Measurements from ENCODE around the gene ANGEL1.
A peak's percentile ranks its signal among the peaks of the same experiment; 100 is the strongest.

Gene ANGEL1

DNA sequence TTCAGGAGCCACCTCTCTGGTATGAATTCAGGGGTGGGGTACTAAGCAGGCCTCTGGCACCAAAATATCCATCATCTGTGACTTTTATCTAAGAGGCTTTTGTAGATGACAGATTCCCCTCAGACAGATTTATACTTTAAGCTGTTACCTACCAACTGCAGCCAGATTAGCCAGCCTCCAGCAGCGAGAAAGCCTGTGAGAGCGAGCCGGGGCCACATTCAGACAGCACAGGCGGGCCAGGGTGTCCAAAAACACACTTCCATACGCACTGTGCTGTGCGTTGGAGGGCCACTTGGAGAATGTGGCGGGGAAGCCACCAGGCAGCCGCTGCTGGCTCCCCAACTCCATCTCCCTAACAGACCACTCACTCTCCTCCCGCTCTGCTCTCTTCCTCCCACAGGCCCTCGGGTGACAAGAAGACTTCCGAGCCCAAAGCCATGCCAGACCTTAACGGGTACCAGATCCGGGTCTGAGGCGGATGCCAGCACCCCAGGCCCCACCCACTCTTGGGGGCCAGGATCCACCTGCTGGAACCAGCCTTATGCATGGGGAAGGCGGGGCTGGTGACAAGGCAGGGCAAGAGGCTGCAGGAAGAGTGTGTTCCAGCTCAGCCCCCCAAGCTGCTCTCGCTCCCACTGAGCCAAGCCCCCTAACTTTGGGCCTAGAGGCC is 34.0 kb downstream of the ANGEL1 start:
- H3K27ac ChIP-seq (ENCODE audit: low read length) = no peak overlapping the region
- H3K4me3 ChIP-seq (ENCODE audit: low read depth in 1 of 2, low read length in 2 of 2) = no peak overlapping the region
- H3K4me1 ChIP-seq (ENCODE audit: control insufficient read depth in 1 of 2, insufficient read depth in 2 of 2, low read length in 2 of 2) = peaks cover 7 to 20% of the 10 kb centered on the region in 2 donors
- H3K27me3 ChIP-seq (ENCODE audit: low read depth, low read length) = no peaks in the 10 kb centered on the region
- peaks cover 0 to 25% of the 10 kb centered on the region in 2 donors for H3K36me3 ChIP-seq (ENCODE audit: control insufficient read depth in 1 of 2, insufficient read depth in 2 of 2, low read length in 2 of 2)
- H3K9me3 ChIP-seq (ENCODE audit: control insufficient read depth in 1 of 2, low read length in 2 of 2) = no peaks in the 10 kb centered on the region

DNA sequence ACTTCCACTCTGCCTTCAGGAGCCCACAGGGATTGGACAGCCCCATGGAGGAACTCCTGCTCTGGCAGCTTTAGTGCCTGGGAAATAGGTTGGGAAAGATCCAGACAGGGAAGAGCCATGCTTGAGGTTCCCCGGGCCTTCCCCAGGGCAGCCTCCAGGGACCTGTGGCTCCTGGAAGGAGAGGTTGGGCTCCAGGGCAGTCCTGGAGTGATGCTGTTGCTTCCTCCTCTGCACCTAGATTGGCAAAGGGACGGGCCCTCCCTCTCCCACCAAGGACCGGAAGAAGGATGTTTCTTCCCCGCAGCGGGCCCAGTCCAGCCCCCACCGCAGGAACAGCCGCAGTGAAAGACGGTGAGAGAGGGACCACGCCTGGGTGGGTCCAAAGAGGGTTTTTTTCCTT is 35.0 kb downstream of the ANGEL1 start:
- Histone ChIP-seq H3K9me3 (ENCODE audit: control insufficient read depth in 1 of 2, low read length in 2 of 2) (no peaks in the 10 kb centered on the region), H3K27ac (ENCODE audit: low read length) (no peak overlapping the region), H3K4me3 (ENCODE audit: low read depth in 1 of 2, low read length in 2 of 2) (no peak overlapping the region), H3K4me1 (ENCODE audit: control insufficient read depth in 1 of 2, insufficient read depth in 2 of 2, low read length in 2 of 2) (peaks cover 5 to 21% of the 10 kb centered on the region in 2 donors), H3K27me3 (ENCODE audit: low read depth, low read length) (no peaks in the 10 kb centered on the region), H3K36me3 (ENCODE audit: control insufficient read depth in 1 of 2, insufficient read depth in 2 of 2, low read length in 2 of 2) (peaks cover 0 to 25% of the 10 kb centered on the region in 2 donors)

DNA sequence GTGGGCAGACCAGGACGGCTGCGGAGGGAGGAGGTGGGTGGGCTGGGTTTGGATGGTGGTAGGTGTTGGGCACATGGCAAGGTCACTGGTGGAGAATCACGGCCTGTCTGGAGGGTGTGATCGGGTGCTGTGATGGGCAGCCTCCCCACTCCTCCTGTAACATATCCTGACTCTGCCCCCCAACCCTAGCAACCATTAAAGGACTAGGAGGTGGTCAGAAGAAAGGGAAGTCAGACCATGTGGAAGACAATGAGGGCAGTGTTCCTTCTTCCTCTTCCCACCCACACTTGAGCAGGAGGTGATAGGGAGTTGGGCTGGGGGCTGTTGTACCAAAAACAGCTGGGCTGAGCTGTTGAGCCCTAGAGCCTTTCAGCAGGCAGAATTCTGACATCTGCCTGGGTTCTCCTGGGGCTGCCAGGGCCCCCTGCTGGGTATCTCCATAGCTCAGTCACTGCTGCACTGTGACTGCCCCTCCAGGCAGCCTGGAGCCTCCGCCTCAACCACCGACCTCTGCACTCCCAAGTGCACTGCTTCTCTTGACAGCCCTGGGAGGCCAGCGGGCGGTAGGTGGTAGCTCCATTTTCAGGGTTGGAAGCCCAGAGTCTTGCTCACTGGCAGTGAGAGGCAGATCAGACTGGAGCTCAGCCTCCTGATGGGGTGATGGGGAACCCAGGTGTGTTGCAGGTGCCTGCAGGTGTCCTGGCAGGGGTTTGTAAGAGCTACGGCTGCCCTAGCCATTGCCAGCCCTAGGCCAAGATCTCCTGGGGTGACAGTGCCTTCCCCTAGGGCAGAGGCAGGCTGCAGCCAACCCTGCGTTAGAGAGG is 36.0 kb downstream of the ANGEL1 start:
- Histone ChIP-seq H3K36me3 (ENCODE audit: control insufficient read depth in 1 of 2, insufficient read depth in 2 of 2, low read length in 2 of 2) (peaks cover 0 to 14% of the 10 kb centered on the region in 2 donors), H3K4me1 (ENCODE audit: control insufficient read depth in 1 of 2, insufficient read depth in 2 of 2, low read length in 2 of 2) (peaks cover 0 to 12% of the 10 kb centered on the region in 2 donors), H3K4me3 (ENCODE audit: low read depth in 1 of 2, low read length in 2 of 2) (no peak overlapping the region), H3K27me3 (ENCODE audit: low read depth, low read length) (no peaks in the 10 kb centered on the region), H3K9me3 (ENCODE audit: control insufficient read depth in 1 of 2, low read length in 2 of 2) (no peaks in the 10 kb centered on the region), H3K27ac (ENCODE audit: low read length) (no peak overlapping the region)

DNA sequence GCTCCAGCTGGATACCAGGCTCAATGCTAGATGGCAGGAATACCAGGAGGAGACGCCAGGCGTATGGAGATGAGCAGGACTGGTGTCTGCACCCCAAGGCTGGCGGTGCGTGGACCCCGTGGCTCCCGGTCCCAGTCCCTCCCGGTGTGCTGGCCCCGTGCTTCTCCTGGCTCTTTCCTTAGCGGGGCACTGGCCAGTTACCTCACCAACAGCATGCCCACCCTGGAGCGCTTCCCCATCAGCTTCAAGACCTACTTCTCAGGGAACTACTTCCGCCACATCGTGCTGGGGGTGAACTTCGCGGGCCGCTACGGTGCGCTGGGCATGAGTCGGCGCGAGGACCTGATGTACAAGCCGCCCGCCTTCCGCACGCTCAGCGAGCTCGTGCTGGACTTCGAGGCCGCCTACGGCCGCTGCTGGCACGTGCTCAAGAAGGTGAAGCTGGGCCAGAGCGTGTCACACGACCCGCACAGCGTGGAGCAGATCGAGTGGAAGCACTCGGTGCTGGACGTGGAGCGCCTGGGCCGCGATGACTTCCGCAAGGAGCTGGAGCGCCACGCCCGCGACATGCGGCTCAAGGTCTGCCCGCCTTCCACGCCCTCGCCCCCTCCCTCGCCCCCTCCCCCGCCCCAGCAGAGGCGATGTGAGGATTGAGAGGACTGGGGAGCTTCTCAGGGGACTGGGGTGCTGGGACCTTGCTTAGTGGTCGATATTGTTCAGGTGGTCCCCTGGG is 36.8 kb downstream of the ANGEL1 start:
- Histone ChIP-seq H3K4me1 (ENCODE audit: control insufficient read depth in 1 of 2, insufficient read depth in 2 of 2, low read length in 2 of 2) (peaks cover 0 to 12% of the 10 kb centered on the region in 2 donors), H3K27ac (ENCODE audit: low read length) (no peak overlapping the region), H3K4me3 (ENCODE audit: low read depth in 1 of 2, low read length in 2 of 2) (no peak overlapping the region), H3K27me3 (ENCODE audit: low read depth, low read length) (no peaks in the 10 kb centered on the region), H3K9me3 (ENCODE audit: control insufficient read depth in 1 of 2, low read length in 2 of 2) (no peaks in the 10 kb centered on the region), H3K36me3 (ENCODE audit: control insufficient read depth in 1 of 2, insufficient read depth in 2 of 2, low read length in 2 of 2) (peaks cover 0 to 8% of the 10 kb centered on the region in 2 donors)

DNA sequence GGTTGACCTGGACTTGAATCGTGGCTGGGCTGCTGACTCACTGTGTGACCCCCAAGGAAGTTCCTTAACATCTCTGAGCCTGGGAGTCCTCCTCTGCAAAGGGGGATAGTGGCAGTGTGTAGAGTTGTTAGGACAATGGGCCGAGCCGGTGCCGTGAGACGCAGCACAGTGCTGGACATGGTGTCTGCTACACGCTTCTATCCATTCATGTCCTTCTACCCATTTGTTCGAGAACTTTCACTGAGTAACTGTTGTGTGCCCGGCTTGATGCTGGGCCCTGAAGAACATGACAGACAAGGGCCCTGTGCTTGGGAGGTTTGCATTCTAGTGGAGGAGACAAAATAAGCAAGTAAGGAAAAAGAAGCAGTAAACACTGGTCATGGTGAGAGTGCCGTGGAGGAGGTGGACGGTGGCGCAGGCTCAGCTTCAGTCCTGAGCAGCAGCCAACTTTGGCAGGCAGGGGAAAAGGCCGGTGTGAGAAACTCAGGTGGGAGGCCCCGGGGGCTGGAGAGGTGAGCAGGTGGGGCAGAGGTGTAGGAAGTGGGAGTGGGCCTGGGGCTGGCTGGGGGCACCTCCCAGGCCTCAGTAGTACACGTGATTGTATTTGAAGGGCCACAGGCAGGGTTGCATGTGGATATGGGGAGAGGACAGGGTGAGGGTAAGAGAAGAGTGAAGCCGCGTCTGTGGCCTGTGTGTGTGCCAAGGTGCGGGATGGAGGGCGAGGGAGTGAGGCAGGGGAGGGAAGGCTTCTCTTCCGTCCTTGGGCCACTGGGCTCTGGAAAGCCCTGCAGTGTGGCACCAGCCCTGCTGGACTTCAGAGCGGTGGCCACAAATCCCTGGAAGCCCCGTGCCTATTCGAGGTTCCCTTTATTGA is 37.6 kb downstream of the ANGEL1 start:
- H3K4me1 ChIP-seq (ENCODE audit: control insufficient read depth in 1 of 2, insufficient read depth in 2 of 2, low read length in 2 of 2) = peaks cover 0 to 12% of the 10 kb centered on the region in 2 donors
- H3K9me3 ChIP-seq (ENCODE audit: control insufficient read depth in 1 of 2, low read length in 2 of 2) = no peaks in the 10 kb centered on the region
- no peak overlapping the region for H3K4me3 ChIP-seq (ENCODE audit: low read depth in 1 of 2, low read length in 2 of 2)
- no peaks in the 10 kb centered on the region for H3K27me3 ChIP-seq (ENCODE audit: low read depth, low read length)
- no peak overlapping the region for H3K27ac ChIP-seq (ENCODE audit: low read length)
- peaks cover 0 to 8% of the 10 kb centered on the region in 2 donors for H3K36me3 ChIP-seq (ENCODE audit: control insufficient read depth in 1 of 2, insufficient read depth in 2 of 2, low read length in 2 of 2)

DNA sequence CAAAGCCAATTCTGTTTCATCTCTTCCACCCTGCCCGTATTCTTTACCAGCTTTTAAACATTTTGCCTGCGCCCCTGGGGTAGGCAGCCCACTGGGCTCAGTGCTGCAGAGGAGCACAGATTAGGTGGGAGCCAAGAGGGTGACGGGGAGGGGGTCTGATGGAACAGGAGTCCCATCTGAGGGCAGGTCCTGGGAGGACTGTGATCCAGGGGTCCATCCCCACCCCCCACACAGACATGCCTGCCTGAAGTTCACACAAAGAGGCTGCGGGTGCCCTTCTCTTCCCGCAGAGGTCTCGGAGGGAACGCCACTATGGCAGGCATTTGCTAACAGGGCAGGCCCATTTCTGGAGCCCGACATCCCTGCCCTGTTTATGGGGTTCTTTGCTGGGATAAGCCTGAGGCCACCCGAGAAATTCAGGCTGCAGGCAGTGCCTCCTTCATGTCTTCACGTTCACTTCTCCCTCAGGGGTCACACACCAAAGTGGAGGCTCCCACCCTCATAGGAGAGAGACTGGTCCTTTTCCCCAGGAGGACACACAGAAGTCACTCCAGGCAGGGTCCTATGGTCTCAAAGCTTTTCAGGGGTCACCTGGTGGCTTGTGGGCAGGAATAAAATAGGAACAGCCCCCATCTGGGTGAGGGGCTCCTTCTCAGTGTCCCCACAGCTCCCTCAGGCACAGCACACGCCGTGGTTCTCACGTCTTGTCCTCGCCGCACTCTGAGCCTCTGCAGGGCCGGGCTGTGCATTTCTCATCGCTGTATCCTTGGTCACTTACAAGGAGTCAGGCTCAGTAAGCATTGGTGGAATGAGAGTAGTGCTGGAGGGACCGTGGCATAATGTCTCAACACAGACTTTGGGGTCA is 38.5 kb downstream of the ANGEL1 start:
- Histone ChIP-seq H3K27me3 (ENCODE audit: low read depth, low read length) (no peaks in the 10 kb centered on the region), H3K4me3 (ENCODE audit: low read depth in 1 of 2, low read length in 2 of 2) (no peak overlapping the region), H3K27ac (ENCODE audit: low read length) (no peak overlapping the region), H3K4me1 (ENCODE audit: control insufficient read depth in 1 of 2, insufficient read depth in 2 of 2, low read length in 2 of 2) (peaks cover 0 to 18% of the 10 kb centered on the region in 2 donors), H3K36me3 (ENCODE audit: control insufficient read depth in 1 of 2, insufficient read depth in 2 of 2, low read length in 2 of 2) (peaks cover 0 to 4% of the 10 kb centered on the region in 2 donors), H3K9me3 (ENCODE audit: control insufficient read depth in 1 of 2, low read length in 2 of 2) (no peaks in the 10 kb centered on the region)

DNA sequence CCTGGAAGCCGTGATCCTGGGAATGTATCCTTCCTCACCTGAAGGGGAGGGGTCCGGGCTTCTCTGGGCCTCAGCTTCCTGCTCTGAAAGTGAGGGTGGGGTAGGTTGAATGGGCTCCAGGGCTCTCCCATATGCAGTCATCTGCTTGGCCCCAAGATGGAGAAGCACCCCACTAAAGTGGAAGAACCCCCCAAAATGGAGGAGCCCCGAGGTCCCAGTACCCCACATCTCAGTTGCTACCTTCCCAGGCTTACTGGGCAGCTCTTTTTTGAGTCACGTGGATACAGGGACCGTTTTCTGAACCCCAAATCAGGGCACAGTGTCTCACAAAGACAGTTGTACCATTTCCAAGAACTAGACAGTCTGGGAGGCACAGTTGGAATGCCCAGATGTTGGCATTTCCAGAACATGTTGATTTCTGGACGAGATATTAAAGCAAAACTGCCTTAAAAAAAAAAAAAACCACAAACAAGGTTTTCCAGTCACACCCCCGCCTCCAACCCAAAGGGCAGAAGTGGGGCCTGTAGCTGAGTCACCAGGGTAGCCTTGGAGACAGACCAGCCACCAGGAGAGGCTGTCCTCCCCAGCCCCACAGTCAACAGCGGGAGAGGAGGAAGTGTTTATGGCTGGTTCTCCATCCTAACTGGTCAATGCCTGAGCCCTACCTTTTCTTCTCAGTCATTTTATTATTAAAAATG is 39.3 kb downstream of the ANGEL1 start:
- H3K4me1 ChIP-seq (ENCODE audit: control insufficient read depth in 1 of 2, insufficient read depth in 2 of 2, low read length in 2 of 2) = peaks cover 0 to 22% of the 10 kb centered on the region in 2 donors
- no peaks in the 10 kb centered on the region for H3K36me3 ChIP-seq (ENCODE audit: control insufficient read depth in 1 of 2, insufficient read depth in 2 of 2, low read length in 2 of 2)

DNA sequence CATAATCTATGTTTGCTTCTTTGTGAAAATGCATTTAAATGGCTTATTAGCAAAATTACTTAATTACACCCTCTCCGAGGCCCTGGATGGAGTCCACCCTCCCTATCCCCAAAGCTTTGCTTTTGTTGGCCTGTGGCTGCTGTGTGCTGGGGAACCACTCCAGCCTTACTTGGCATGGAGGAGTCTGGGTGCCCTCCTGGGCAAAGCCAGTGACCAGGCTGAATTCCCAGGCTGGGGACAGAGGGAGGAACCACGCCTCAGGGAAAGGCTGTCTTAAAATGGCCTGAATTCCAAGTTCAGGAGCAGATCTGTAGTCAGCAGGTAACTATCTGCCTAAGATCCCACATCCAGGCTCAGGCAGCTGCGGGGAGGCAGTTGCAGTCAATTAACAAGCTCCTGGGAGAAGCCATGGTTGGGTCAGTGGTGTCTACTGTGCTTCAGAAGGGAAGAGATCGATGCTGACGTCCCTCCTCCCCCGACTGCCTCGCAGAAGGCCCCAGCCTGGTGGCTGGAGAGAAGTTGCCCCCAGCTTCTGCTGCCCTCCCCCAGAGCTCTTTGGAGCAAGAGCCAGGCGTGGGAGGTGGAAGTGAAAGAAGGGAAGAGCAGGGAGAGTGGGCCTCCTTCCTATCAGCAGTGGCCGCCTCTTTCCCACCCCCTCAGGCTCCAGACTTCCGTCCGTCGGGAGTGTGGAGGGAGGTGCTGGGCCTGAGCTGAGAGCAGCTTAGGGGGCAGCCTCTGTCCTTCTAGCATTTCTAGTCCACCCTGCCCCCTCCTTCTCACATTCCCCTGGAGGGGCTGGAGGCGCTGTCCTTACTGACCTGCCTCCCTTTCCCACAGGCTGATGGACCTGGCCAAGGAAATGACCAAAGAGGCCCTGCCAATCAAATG is 40.1 kb downstream of the ANGEL1 start:
- H3K27ac ChIP-seq (ENCODE audit: low read length) = peak overlapping the region; percentile 87

More for the DNA sequence above, 39.3 kb downstream of the ANGEL1 start:
- no peaks in the 10 kb centered on the region for H3K27me3 ChIP-seq (ENCODE audit: low read depth, low read length)
- no peak overlapping the region for H3K4me3 ChIP-seq (ENCODE audit: low read depth in 1 of 2, low read length in 2 of 2)
- H3K27ac ChIP-seq (ENCODE audit: low read length) = peak overlapping the region; percentile 87
- no peaks in the 10 kb centered on the region for H3K9me3 ChIP-seq (ENCODE audit: control insufficient read depth in 1 of 2, low read length in 2 of 2)

DNA sequence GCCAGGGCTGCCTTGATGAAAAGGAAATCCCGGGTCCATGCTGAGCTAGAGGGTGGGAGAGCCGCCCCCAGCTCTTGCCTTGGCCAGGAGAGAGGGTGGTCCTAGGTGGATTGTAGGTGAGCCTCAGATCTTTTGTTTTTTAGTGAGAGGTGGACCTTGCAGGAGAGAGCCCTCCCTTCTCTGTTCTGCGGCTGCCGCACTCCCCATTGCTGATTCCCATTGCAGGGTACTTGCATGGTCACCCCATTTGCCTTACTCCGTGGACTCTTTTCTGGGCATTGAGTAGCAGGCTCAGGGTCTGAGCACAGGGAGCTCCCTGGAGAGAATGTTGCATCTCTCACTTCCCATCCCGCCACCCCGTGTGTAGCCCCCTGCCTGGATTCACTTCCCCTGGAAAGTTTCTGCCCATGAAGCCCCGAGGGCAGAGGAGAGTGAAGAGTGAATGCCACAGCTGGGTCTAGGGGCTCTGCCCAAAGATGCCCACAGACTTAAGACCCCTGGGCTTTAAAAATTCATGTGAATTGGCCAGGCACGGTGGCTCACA is 41.2 kb downstream of the ANGEL1 start:
- Histone ChIP-seq H3K4me1 (ENCODE audit: control insufficient read depth in 1 of 2, insufficient read depth in 2 of 2, low read length in 2 of 2) (peaks cover 0 to 29% of the 10 kb centered on the region in 2 donors), H3K9me3 (ENCODE audit: control insufficient read depth in 1 of 2, low read length in 2 of 2) (no peaks in the 10 kb centered on the region), H3K27ac (ENCODE audit: low read length) (no peak overlapping the region), H3K27me3 (ENCODE audit: low read depth, low read length) (no peaks in the 10 kb centered on the region), H3K4me3 (ENCODE audit: low read depth in 1 of 2, low read length in 2 of 2) (no peak overlapping the region), H3K36me3 (ENCODE audit: control insufficient read depth in 1 of 2, insufficient read depth in 2 of 2, low read length in 2 of 2) (no peaks in the 10 kb centered on the region)

More for the DNA sequence above, 40.1 kb downstream of the ANGEL1 start:
- no peaks in the 10 kb centered on the region for H3K9me3 ChIP-seq (ENCODE audit: control insufficient read depth in 1 of 2, low read length in 2 of 2)
- H3K36me3 ChIP-seq (ENCODE audit: control insufficient read depth in 1 of 2, insufficient read depth in 2 of 2, low read length in 2 of 2) = no peaks in the 10 kb centered on the region
- H3K27me3 ChIP-seq (ENCODE audit: low read depth, low read length) = no peaks in the 10 kb centered on the region
- H3K4me1 ChIP-seq (ENCODE audit: control insufficient read depth in 1 of 2, insufficient read depth in 2 of 2, low read length in 2 of 2) = peaks cover 0 to 29% of the 10 kb centered on the region in 2 donors
- no peak overlapping the region for H3K4me3 ChIP-seq (ENCODE audit: low read depth in 1 of 2, low read length in 2 of 2)
